IPS DF 19.7 (cell line): ENCODE data around the gene MRPS10.
"Not testable (repeated sequence)": the region's sequence is repeated elsewhere in the genome, so short reads cannot be mapped to it uniquely, and the experiment has no call there.

ENCODE experiments used
- DNase-seq: peaks from one replicate; pipeline ENCODE4 v3.0.0-alpha.2; 2013; ENCODE audit warnings: low read depth, low spot score

The MRPS10 gene

GRCh38 chr6:42239333-42239732 lies 21.7 kb upstream of the MRPS10 start:
- DNase-seq = no peak

DNA sequence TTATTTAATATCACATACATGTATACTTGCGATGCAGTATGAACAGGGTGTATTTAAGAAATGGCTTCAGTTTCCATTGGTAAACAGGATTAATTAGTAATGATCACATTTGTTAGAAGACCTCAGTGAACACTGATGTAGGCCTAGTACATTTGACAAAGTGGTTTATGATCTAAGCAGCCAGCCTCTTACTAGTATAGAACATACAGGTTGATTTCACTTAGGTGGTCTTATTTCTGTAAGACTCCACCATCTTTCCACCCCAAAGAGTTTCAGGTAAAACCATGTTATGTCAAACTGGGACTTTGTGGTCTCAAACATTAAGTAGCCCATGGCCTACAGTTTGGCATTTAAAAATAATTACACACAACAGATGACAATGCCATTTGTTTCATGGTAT lies 20.2 kb upstream of the MRPS10 start:
- DNase-seq = no peak

GRCh38 chr6:42236682-42237473 lies 19.2 kb upstream of the MRPS10 start:
- no peak for DNase-seq

GRCh38 chr6:42236030-42236429 lies 18.4 kb upstream of the MRPS10 start:
- DNase-seq = no peak

GRCh38 chr6:42232035-42232434 lies 14.4 kb upstream of the MRPS10 start:
- no peak for DNase-seq

DNA sequence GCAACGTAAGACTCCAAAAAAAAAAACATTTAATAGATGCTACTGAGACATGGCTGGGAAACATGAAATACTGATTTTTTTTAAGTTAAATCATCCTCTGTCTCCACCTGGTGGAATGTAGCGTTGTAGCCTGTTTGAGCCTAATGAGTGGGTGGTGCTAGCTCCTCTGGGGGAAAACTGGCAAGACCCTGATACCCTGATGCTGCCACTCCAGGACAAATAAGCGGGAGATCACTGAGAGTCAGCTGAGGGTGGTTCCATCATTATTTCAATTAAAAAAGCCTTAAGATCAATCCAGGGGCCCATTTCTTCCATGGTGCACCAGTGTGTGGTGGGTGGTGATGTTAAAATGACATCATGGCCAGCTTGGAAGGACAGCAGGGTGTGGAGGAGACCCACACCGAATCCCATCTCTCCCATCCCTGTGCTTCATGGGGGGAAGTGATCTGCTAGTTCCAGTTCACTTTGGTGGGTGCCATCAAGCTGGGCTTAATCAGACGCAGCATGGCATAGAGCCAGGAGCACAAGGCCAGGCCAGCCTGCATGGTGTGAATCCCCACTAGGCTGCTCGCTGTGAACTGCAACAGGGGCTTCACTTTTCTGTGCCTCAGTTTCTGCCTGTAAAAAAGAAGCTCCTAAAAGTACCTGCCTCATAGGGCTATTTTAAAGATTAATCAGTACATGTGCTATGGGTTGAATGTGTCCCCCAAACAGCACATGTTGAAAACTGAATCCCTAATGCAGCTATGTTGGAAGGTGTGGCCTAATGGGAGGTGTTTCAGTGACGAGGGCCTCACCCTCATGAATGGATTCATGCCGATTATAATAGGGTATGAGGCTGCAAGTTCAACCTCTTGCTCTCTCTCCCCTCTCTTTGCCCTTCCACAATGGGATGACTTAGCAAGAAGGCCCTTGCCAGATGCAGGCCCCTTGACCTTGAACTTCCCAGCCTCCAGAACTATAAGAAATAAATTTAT lies 13.0 kb upstream of the MRPS10 start:
- no peak for DNase-seq

DNA sequence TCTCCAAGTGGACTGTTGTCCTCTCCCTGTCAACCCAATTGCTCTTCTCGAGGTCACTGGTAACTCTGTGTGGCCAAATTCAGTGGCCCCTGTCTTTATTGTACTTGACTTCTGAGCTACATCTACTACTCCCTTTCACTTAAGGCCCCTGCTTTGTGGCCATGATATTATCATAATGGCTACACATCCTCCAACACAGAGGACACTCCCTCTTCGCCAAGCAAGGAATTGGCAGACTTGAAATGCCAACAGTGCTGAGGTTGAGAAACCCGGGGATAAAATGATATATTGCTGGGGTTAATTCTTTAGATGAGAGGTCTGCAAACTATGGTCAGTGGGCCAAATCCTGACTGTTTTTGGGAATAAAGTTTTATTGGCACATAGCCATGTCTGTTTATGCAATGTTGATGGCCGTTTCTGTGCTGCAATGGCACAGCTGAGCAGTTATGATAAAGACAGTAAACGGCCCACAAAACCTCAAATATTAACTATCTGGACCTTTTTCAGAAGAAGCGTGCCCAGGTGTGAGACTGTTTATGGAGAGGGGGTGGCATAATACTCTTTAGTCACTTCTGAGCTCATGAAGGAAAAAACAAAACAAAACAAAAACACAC lies 12.0 kb upstream of the MRPS10 start:
- DNase-seq = no peak

DNA sequence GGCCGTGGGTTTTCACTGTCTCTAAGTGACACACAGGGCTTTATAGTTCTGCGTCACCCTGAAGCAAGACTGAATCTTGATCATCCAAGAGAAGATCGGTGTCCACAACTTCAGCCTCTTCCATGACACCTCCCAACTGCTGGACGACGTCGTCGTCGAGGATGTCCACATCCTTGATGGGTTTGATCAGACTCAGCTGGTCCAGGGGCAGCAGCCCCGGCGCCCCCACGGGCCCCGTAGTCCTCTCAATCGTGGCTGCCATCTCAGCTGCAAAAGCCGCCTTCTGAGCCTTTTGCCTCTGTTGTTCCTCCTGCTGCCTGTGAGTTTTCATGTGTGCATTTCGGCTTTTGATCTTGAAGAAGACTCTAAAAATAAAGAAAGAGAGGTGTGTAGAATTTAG lies 10.6 kb upstream of the MRPS10 start:
- DNase-seq = no peak

GRCh38 chr6:42227173-42227850 lies 9.7 kb upstream of the MRPS10 start:
- no peak for DNase-seq

- no peak for DNase-seq
These were observed 9.0 kb upstream of the MRPS10 start for GRCh38 chr6:42226645-42227143.

- no peak for DNase-seq
These were observed 8.5 kb upstream of the MRPS10 start for GRCh38 chr6:42226161-42226611.

DNA sequence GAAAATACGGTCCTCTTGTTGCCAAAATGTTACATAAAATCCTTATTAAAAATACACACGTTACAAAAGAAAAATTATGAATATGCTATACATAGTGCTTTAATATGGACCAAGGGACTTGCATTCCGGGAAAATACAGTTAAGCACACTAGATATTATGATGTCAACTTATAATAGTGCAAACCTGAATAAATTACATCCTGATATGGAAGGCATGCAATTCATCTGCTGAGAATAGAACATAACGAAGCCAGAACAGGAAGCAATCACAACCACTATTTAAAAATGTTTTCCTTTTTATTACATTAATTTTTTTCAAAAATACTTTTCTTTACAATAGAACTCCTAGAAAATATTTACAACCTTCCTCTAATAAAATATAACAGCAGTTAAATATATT lies 7.8 kb upstream of the MRPS10 start:
- DNase-seq = no peak

DNA sequence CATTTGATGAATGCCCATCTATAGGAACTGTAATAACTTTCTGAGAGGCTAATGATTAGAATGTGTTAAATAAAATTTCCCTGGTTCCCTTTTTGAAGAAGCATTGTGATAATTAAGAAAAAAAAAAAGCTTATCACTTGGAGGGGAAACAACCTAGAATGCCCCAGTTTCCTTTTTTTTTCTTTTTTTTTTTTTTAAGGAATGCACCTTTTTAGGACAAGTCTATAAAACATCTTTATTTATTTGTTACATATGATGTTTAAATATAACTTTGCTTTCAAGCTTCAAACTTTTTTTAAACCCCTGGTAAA lies 7.3 kb upstream of the MRPS10 start:
- no peak for DNase-seq

- no peak for DNase-seq
These were observed 6.8 kb upstream of the MRPS10 start for GRCh38 chr6:42224222-42225028.

DNA sequence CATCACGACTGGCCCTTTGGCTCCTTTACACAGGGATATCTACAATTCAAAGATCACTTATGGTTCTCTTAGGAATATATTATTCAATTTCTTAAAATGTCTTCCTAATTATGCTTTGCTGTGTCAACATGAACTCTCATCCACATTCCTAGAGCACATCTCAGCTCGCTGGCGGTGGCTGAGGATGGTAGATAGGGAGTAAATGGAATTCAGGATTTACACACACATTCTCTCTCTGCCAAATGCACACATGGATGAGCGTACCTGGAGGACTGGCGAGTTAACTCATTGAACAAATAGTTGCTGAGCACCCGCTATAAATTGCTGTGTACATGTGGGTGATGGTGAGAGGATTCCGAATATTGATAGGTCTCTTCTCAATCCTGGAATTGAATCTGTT lies 4.8 kb upstream of the MRPS10 start:
- no peak for DNase-seq

- DNase-seq = no peak
These were observed 3.9 kb upstream of the MRPS10 start for GRCh38 chr6:42221546-42221945.

- no peak for DNase-seq
These were observed 3.1 kb upstream of the MRPS10 start for GRCh38 chr6:42220807-42221206.

- DNase-seq = no peak
These were observed 523 bp downstream of the MRPS10 start for GRCh38 chr6:42217157-42217518.

GRCh38 chr6:42216495-42216894 lies 1.2 kb downstream of the MRPS10 start:
- DNase-seq = not testable (repeated sequence)

DNA sequence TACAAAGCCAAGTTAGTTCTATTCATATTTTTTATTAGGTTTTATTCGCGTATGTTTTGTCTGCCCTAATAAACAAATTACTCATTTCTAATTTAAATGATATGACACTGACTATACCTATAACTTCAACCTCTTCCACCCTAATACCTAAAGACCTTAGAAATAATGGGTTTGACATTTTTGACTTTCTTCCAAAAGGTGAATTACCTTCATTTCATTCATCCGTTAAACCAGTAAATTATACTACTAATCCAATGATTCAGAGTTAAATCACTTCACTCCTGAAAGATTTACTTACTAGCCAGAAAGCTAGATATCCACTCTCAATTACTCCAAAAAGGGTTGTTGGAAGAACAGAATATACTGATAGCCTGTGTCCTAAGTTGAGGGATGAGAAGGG lies 5.2 kb downstream of the MRPS10 start:
- DNase-seq = no peak

- no peak for DNase-seq
These were observed 5.9 kb downstream of the MRPS10 start for GRCh38 chr6:42211726-42212125.
